SK-N-SH (cell line): ENCODE measurements around the gene OLFML2A. TPM values are rescaled to one million over a fixed set of nuclear protein-coding genes. Genes with fewer than 3 reads are reported as not detected.

Experiments used
- CTCF ChIA-PET: fragments of 300-600, 350-600 bp; formaldehyde crosslinking; extraction: SDS; loops from one replicate; lab custom pipeline; 2021; lab: Yijun Ruan, JAX
- POLR2A ChIA-PET: fragments of 350-600 bp; sonication (Branson Sonifier 250); formaldehyde crosslinking; extraction: SDS; loops from one replicate; lab custom pipeline; 2020; ENCODE audit warnings: antibody characterized with exemption, inconsistent platforms; lab: Yijun Ruan, JAX
- DNase-seq: peaks from one replicate; pipeline ENCODE4 v3.0.0; 2012
- H2AFZ ChIP-seq: fragments of 200-600 bp; sonication (generic); 2 replicates; pipeline ENCODE4 v1.8.1; 2016; ENCODE audit warnings: antibody characterized with exemption, mild to moderate bottlenecking, low read depth
- H3F3A ChIP-seq: fragments of 200-600 bp; sonication (generic); replicated peaks from 2 replicates; pipeline ENCODE3; 2016; ENCODE audit warnings: antibody characterized with exemption, mild to moderate bottlenecking; ENCODE audit not compliant: insufficient read depth
- H3K27ac ChIP-seq, 2 experiments: fragments of 200-500 bp in 1 of 2; fragments of 200-600 bp in 1 of 2; sonication (Bioruptor generic) in 1 of 2; sonication (generic), shearing (Covaris generic) in 1 of 2; 2 replicates each; pipeline versions ENCODE4 v1.5.1 to v1.6.1; 2014 to 2016; ENCODE audit warnings: low read depth in 2 of 2, inconsistent platforms in 1 of 2, low read length in 1 of 2, mild to moderate bottlenecking in 1 of 2, mixed read lengths in 1 of 2
- H3K27me3 ChIP-seq: fragments of 200-600 bp; sonication (generic), shearing (Covaris generic); 2 replicates; pipeline ENCODE4 v1.6.1; 2016; ENCODE audit warnings: mixed run types; ENCODE audit not compliant: insufficient read depth
- H3K36me3 ChIP-seq, 2 experiments: fragments of 200-500 bp in 1 of 2; fragments of 200-600 bp in 1 of 2; sonication (Bioruptor generic) in 1 of 2; sonication (generic) in 1 of 2; replicated peaks in 1 of 2; 2 replicates each; pipeline versions ENCODE3 to v1.5.1; 2014 to 2016; ENCODE audit warnings: low read length in 1 of 2, mild to moderate bottlenecking in 1 of 2; ENCODE audit not compliant: insufficient read depth in 2 of 2, control insufficient read depth in 1 of 2
- H3K4me1 ChIP-seq, 2 experiments: fragments of 200-500 bp in 1 of 2; fragments of 200-600 bp in 1 of 2; sonication (Bioruptor generic) in 1 of 2; sonication (generic), shearing (Covaris generic) in 1 of 2; 2 replicates each; pipeline versions ENCODE4 v1.5.1 to v1.6.1; 2014 to 2016; ENCODE audit warnings: low read depth in 1 of 2, low read length in 1 of 2, mixed run types in 1 of 2; ENCODE audit not compliant: insufficient read depth in 2 of 2, control insufficient read depth in 1 of 2
- H3K4me2 ChIP-seq: fragments of 200-600 bp; sonication (generic), shearing (Covaris generic); 2 replicates; pipeline ENCODE4 v1.6.1; 2017; ENCODE audit warnings: mixed run types
- H3K4me3 ChIP-seq, 2 experiments: fragments of 200-500 bp in 1 of 2; fragments of 200-600 bp in 1 of 2; sonication (Bioruptor generic) in 1 of 2; sonication (generic), shearing (Covaris generic) in 1 of 2; 2 replicates each; pipeline versions ENCODE4 v1.5.1 to v1.8.1; 2014 to 2016; ENCODE audit warnings: low read depth in 2 of 2, inconsistent platforms in 1 of 2, low read length in 1 of 2, mild to moderate bottlenecking in 1 of 2, mixed read lengths in 1 of 2, moderate library complexity in 1 of 2
- H3K79me2 ChIP-seq: fragments of 200-600 bp; sonication (generic); 2 replicates; pipeline ENCODE4 v1.8.1; 2017; ENCODE audit warnings: mild to moderate bottlenecking; ENCODE audit not compliant: insufficient read depth
- H3K9ac ChIP-seq: fragments of 200-600 bp; sonication (generic); 2 replicates; pipeline ENCODE4 v1.6.1; 2017; ENCODE audit warnings: mixed run types
- H3K9me2 ChIP-seq: fragments of 200-600 bp; sonication (generic); 2 replicates; pipeline ENCODE4 v1.6.1; 2017; ENCODE audit warnings: mixed run types
- H3K9me3 ChIP-seq: fragments of 200-600 bp; sonication (generic); 2 replicates; pipeline ENCODE4 v1.6.1; 2017; ENCODE audit warnings: mixed run types, mild to moderate bottlenecking, moderate library complexity
- H4K20me1 ChIP-seq: fragments of 200-600 bp; sonication (generic); 2 replicates; pipeline ENCODE4 v1.6.1; 2017; ENCODE audit warnings: mild to moderate bottlenecking, mixed run types; ENCODE audit not compliant: insufficient read depth
- CHD2 ChIP-seq: fragments of 150-350 bp; IDR thresholded peaks from 2 replicates; pipeline ENCODE4 v1.6.1; 2018; ENCODE audit warnings: low read length; ENCODE audit not compliant: partially characterized antibody
- EP300 ChIP-seq, 2 experiments: IDR thresholded peaks; 2 replicates each; pipeline versions ENCODE4 v1.4.0 to v1.6.1; 2012; ENCODE audit warnings: borderline replicate concordance in 1 of 2, low read depth in 1 of 2, low read length in 1 of 2
- EZH2phosphoT487 ChIP-seq: fragments of 200-600 bp; sonication (generic); IDR thresholded peaks from 2 replicates; pipeline ENCODE4 v1.6.1; 2017; ENCODE audit warnings: low read depth, mixed run types, mild to moderate bottlenecking, antibody characterized with exemption, moderate library complexity, borderline replicate concordance
- FOSL2 ChIP-seq: IDR thresholded peaks from 2 replicates; pipeline ENCODE4 v1.4.0; 2012; ENCODE audit warnings: low read depth, mild to moderate bottlenecking, moderate library complexity, borderline replicate concordance
- GABPA ChIP-seq: IDR thresholded peaks from 2 replicates; pipeline ENCODE4 v1.4.0; 2012; ENCODE audit warnings: low read depth, mild to moderate bottlenecking
- MXI1 ChIP-seq: IDR thresholded peaks from 2 replicates; pipeline ENCODE4 v1.6.1; 2012; ENCODE audit warnings: mild to moderate bottlenecking, low read depth, low read length, improper control_type of control experiment
- NFIC ChIP-seq: IDR thresholded peaks from 2 replicates; pipeline ENCODE4 v1.4.0; 2012; ENCODE audit warnings: borderline replicate concordance
- RAD21 ChIP-seq: IDR thresholded peaks from 2 replicates; pipeline ENCODE4 v1.6.1; 2012; ENCODE audit warnings: mild to moderate bottlenecking, low read length
- SIN3A ChIP-seq: IDR thresholded peaks from 2 replicates; pipeline ENCODE4 v1.6.1; 2012; ENCODE audit warnings: low read depth, mild to moderate bottlenecking, low read length, moderate library complexity, borderline replicate concordance
- TEAD4 ChIP-seq: IDR thresholded peaks from 2 replicates; pipeline ENCODE4 v1.4.0; 2012; ENCODE audit warnings: mild to moderate bottlenecking, borderline replicate concordance; ENCODE audit not compliant: insufficient read depth
- WGBS: methylation state at CpG from one replicate; pipeline ENCODE4 v1.1.6; 2017; ENCODE audit warnings: low lambda C conversion rate; 5-methylcytosine and 5-hydroxymethylcytosine counted together
- polyA plus RNA-seq, 3 experiments: library from polyadenylated mRNA; depleted of rRNA; stranded (reverse); fragments of >200 nt; gene quantifications; 2 replicates each; pipeline ENCODE4 v1.2.3, GENCODE V29; 2012
- TF ChIP-seq, protein P1 (sequence below): IDR thresholded peaks from 2 replicates; pipeline ENCODE4 v1.4.0; 2012; ENCODE audit warnings: low read depth
- TF ChIP-seq, protein P2 (sequence below): fragments of 200-600 bp; sonication (generic); IDR thresholded peaks from 2 replicates; pipeline ENCODE4 v1.6.1; 2017; ENCODE audit warnings: antibody characterized with exemption, mild to moderate bottlenecking, moderate library complexity
- TF ChIP-seq, protein P3 (sequence below): fragments of 150-350 bp; IDR thresholded peaks from 2 replicates; pipeline ENCODE4 v1.6.1; 2017; ENCODE audit warnings: antibody characterized with exemption, low read length, low read depth, borderline replicate concordance

Gene OLFML2A
- polyA plus RNA-seq, 1 of the 3 experiments (the other 2 are of a cell fraction), result 7.7 TPM

- Histone ChIP-seq H4K20me1 (no peaks in the 10 kb centered on the region), H3K4me2 (no peak overlapping the region), H3K27ac (no peak overlapping the region), H3K36me3 (no peaks in the 10 kb centered on the region), H3K9me3 (no peaks in the 10 kb centered on the region), H2AFZ (no peak overlapping the region), H3K9me2 (no peaks in the 10 kb centered on the region), H3K79me2 (peaks cover 70% of the 10 kb centered on the region), H3K4me3 (no peak overlapping the region), H3F3A (peaks cover 4% of the 10 kb centered on the region), H3K4me1 (peaks cover 4 to 38% of the 10 kb centered on the region in 2 experiments), H3K27me3 (no peaks in the 10 kb centered on the region), H3K9ac (no peak overlapping the region)
- DNase-seq, result no peak
- TF ChIP-seq RAD21 (no peak), EZH2phosphoT487 (no peak), MXI1 (no peak), FOSL2 (no peak), CHD2 (no peak), NFIC (no peak), GABPA (no peak)
- TF ChIP-seq, protein P1, sequence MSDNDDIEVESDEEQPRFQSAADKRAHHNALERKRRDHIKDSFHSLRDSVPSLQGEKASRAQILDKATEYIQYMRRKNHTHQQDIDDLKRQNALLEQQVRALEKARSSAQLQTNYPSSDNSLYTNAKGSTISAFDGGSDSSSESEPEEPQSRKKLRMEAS, result no peak
- TF ChIP-seq, protein P2, sequence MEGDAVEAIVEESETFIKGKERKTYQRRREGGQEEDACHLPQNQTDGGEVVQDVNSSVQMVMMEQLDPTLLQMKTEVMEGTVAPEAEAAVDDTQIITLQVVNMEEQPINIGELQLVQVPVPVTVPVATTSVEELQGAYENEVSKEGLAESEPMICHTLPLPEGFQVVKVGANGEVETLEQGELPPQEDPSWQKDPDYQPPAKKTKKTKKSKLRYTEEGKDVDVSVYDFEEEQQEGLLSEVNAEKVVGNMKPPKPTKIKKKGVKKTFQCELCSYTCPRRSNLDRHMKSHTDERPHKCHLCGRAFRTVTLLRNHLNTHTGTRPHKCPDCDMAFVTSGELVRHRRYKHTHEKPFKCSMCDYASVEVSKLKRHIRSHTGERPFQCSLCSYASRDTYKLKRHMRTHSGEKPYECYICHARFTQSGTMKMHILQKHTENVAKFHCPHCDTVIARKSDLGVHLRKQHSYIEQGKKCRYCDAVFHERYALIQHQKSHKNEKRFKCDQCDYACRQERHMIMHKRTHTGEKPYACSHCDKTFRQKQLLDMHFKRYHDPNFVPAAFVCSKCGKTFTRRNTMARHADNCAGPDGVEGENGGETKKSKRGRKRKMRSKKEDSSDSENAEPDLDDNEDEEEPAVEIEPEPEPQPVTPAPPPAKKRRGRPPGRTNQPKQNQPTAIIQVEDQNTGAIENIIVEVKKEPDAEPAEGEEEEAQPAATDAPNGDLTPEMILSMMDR, result no peak
- TF ChIP-seq, protein P3, sequence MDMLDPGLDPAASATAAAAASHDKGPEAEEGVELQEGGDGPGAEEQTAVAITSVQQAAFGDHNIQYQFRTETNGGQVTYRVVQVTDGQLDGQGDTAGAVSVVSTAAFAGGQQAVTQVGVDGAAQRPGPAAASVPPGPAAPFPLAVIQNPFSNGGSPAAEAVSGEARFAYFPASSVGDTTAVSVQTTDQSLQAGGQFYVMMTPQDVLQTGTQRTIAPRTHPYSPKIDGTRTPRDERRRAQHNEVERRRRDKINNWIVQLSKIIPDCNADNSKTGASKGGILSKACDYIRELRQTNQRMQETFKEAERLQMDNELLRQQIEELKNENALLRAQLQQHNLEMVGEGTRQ, result no peak
- POLR2A ChIA-PET, result no interaction called here
- WGBS, result 95% methylated on average over 2 of the region's 2 CpGs
- CTCF ChIA-PET, result interaction anchor here (0.9 to 10.3 kb wide), 6 partner anchors 13 to 148 kb away, joined by 3 to 78 read pairs (median 6); partner anchors contain the start of genes NR6A1, OLFML2A and WDR38
Observed at GRCh38 chr9:124760719-124761118, 16.2 kb upstream of the OLFML2A start.

DNA sequence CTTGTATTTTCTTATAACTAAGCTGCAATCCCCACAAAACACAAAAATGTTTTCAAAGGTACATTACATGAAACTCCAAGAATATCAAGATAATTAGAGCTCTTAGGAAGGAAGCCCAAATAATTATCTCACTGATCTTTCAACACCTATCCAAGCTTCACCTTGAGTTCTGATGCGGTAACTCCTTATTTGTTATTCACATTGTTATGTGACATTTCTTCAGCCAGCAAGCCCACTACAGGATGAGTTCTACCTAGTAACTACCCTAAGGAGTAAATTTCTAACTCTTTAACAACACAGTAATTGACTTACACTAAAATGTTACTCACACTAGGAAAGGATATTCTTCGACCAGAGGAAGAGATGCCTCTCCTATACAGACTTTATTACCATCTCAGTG lies 15.7 kb upstream of the OLFML2A start:
- no peak overlapping the region for H2AFZ ChIP-seq
- no peaks in the 10 kb centered on the region for H3K36me3 ChIP-seq
- POLR2A ChIA-PET, result no interaction called here
- CTCF ChIA-PET, result interaction anchor here (0.9 to 10.3 kb wide), 7 partner anchors 13 to 149 kb away, joined by 3 to 78 read pairs (median 10); partner anchors contain the start of genes NR6A1, OLFML2A and WDR38
- no peaks in the 10 kb centered on the region for H4K20me1 ChIP-seq
- no peak for TF ChIP-seq SIN3A
- no peak for TF ChIP-seq TEAD4
- no peak for TF ChIP-seq EP300 (IDR thresholded peaks at IDR 0.05; ENCODE audit: borderline replicate concordance in 1 of 2, low read depth in 1 of 2, low read length in 1 of 2)
- TF ChIP-seq, all 33 proteins: peak for 0
- no peak overlapping the region for H3K4me3 ChIP-seq
- no peaks in the 10 kb centered on the region for H3K9me3 ChIP-seq
- no peaks in the 10 kb centered on the region for H3F3A ChIP-seq
- no peak overlapping the region for H3K27ac ChIP-seq
- H3K27me3 ChIP-seq, result no peaks in the 10 kb centered on the region
- no peaks in the 10 kb centered on the region for H3K9me2 ChIP-seq
- WGBS, result 92% methylated on average over 2 of the region's 2 CpGs
- DNase-seq, result no peak
- H3K4me1 ChIP-seq, result peaks cover 4 to 33% of the 10 kb centered on the region in 2 experiments
- no peak overlapping the region for H3K9ac ChIP-seq
- H3K79me2 ChIP-seq, result peaks cover 70% of the 10 kb centered on the region
- H3K4me2 ChIP-seq, result no peak overlapping the region
